GM21381 (cell line): ENCODE measurements around the gene ATOH8.
"Not testable (repeated sequence)": the region's sequence is repeated elsewhere in the genome, so short reads cannot be mapped to it uniquely, and the experiment has no call there.

ENCODE experiments used
- ATAC-seq: cut with Tn5 transposase; IDR thresholded peaks from one replicate; pipeline ENCODE4 v1.9.1; 2021; ENCODE audit warnings: mild to moderate bottlenecking, moderate library complexity; ENCODE audit not compliant: unreplicated experiment

ATOH8 gene

DNA sequence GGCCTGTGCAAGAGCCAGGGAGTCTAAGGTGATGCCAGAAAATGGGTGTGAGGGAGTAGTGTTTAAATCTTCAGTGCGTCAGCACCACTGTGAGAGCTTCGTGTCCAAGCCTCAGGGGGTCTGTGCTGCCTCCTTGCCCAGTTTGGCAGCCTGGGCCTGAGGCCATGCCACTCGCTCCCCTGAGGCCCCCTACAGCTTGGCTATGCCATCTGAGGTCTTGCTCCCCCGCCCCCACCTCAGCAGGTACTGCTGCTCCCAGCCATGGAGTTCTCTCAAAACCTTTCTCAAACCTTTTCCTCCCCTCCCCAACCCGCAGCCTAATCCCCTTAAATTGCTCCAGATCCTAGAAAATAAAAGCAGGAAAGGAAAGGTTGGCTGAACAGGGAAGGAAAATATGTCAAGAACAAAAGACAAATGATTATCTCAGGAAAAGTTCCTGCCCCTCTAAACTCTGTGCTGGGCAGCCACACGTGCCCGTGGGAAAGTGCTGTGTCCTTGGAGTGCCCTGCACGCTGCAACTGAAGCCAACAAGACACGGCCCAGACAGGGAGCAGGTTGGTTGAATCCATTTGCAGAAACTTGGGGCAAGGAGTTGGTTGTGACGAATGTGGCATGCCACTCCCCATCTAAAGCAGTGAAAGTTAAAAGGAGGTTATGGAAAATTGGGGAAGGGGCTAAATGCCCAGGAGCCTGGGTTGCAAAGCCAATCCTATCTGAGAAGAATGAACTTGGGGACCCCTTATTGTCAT lies 61.2 kb downstream of the ATOH8 start:
- no peak for ATAC-seq

DNA sequence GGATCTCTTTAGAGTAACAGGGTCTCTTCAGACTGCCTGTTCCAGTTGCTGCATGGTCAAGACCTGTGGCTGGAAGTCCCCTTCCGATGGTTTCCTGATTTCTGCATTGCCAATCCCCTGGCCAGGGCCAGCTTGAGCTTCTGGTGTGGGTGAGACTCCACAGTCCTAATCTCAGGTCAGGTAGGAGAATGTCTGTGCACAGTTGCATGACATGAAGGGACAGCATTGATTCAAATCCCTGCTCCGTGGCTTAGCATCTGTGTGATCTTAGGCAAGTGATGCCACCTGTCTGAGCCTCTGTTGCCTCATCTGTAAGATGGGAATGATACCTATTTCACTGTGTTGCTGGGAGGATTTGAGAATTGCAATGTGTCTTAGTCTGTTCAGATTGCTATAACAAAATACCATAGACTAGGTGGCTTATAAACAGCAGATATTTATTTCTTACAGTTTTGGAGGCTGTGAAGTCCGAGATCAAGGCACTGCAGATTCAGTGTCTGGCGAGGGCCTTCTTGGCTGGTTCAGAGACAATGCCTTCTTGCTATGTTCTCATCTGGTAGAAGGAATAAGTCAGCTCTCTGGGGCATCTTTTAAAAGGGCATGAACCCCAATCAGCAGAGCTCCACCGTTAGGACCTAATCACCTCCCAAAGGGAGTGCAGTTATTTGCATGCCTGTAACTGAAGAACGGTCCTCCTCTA lies 66.2 kb downstream of the ATOH8 start:
- ATAC-seq, result no peak

DNA sequence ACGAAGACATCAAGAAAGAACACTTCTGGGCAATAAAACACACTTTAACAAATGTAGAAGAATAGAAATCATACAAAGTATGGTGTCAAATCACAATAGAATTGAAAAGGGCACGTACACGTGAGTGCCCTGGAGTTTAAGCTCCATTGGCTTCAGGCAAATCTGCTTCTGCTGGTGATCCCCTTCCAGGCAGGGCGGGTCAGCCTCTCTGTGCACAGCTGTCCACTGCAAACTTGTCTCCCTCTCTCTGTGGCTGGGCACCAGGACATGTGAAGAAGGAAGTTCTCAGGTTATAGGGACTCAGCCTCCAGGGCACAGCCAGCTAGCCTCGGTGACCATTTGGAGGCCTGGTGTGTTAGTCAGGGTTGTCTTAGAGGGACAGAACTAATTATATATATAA lies 69.0 kb downstream of the ATOH8 start:
- ATAC-seq, result no peak

- ATAC-seq, result no peak
Measured at GRCh38 chr2:85823951-85824350, 70.2 kb downstream of the ATOH8 start.

DNA sequence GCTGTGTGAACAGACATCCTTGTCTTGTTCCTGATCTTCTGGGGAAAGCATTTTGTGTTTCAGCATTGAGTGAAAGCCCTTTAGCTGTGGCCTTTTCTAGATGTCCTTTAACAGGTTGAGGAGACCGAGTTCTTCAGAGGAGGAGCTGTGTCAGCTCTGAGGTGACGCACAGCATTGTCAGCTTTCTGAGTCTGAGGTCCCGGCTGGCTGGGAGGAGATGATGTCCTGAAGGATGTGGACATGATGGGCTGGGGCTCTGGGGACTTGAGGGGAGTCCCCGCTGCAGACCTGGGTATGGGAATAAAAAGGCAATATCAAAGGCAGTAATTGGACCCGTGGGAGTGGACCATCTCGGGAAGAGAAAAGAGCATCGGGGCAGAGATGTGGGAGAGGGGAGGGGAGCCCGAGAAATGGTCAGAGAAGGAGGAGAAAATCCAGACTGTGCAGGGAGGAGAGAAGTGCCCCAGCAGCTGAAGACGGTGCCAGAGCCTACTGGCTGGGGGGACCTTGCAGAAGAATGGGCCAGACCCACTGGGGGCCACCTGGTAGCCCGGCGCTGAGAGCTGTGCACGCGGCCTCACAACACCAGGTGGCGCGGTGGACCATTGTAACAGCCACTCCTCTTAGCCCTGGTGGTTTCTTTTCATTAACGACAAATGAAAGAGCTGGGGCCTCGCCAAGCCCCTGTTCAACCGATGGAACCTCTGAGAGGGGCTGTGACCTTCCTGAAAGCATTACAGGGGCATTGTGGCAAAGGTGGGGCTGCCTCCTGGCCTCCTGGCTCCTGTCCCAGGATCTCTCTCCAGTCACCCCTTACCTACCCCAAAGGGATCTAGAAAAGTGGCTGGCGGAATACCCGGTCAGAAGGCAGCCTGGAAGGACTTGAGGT lies 73.4 kb downstream of the ATOH8 start:
- ATAC-seq, result peak; percentile 75

- ATAC-seq, result no peak
Measured at GRCh38 chr2:85827879-85828569, 74.2 kb downstream of the ATOH8 start.

GRCh38 chr2:85828725-85829124 lies 74.9 kb downstream of the ATOH8 start:
- no peak for ATAC-seq

- not testable (repeated sequence) for ATAC-seq
Measured at GRCh38 chr2:85829394-85829793, 75.6 kb downstream of the ATOH8 start.

DNA sequence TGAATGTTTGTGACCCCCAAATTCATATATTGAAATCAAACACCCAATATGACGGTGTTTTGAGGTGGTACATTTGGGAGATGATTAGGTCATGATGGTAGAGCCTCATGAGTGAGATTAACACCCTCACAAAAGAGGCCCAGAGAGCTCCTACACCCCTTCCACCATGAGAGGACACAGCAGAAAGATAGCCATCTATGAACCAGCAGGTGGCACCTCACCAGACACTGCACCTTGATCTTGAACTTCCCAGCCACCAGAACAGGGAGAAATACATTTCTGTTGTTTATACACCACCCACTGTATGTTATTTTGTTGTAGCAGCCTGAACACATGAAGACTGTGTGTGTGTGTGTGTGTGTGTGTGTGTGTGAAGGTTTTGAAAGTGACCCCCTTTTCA lies 76.9 kb downstream of the ATOH8 start:
- no peak for ATAC-seq

GRCh38 chr2:85831735-85832134 lies 77.9 kb downstream of the ATOH8 start:
- ATAC-seq, result no peak

GRCh38 chr2:85834466-85834865 lies 80.7 kb downstream of the ATOH8 start:
- no peak for ATAC-seq
